Astrocyte (in vitro differentiated cells and primary cell): ENCODE data around the gene DET1.

Experiments used
- EZH2 ChIP-seq: IDR thresholded peaks from 2 replicates; pipeline ENCODE4 v1.6.1; 2012; ENCODE audit warnings: mild to moderate bottlenecking, low read length, inconsistent platforms; ENCODE audit not compliant: insufficient read depth
- TF ChIP-seq, protein P1 (sequence below): IDR thresholded peaks from 2 replicates; pipeline ENCODE4 v1.5.1; 2011; ENCODE audit warnings: low read depth, mild to moderate bottlenecking, inconsistent platforms, low read length, moderate library complexity; ENCODE audit not compliant: insufficient read depth

DNA sequence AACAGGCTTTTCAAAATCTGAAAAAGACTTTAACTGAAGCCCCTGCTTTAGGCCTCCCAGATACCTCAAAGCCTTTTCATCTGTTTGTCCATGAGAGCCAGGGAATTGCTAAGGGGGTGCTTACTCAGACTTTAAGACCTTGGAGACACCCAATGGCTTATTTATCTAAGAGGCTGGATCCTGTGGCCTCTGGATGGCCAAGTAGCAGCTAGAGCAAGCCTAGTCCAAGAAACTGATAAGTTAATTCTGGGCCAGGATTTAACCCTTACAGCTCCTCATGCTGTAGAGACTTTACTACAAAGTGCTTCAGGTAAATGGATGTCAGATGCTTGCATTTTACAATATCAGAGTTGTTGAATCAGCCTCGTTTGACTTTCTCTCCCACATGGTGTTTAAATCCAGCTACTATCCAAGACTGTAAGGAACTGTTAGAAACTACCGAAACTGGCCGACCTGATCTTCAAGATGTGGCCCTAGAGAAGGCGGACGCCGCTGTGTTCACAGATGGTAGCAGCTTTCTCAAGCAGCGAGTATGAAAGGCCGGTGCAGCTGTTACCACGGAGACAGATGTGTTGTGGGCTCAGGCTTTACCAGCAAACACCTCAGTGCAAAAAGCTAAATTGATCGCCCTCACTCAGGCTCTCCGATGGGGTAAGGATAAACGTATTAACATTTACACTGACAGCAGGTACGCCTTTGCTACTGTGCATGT, 3.3 kb downstream of the DET1 start:
- TF ChIP-seq, protein P1, sequence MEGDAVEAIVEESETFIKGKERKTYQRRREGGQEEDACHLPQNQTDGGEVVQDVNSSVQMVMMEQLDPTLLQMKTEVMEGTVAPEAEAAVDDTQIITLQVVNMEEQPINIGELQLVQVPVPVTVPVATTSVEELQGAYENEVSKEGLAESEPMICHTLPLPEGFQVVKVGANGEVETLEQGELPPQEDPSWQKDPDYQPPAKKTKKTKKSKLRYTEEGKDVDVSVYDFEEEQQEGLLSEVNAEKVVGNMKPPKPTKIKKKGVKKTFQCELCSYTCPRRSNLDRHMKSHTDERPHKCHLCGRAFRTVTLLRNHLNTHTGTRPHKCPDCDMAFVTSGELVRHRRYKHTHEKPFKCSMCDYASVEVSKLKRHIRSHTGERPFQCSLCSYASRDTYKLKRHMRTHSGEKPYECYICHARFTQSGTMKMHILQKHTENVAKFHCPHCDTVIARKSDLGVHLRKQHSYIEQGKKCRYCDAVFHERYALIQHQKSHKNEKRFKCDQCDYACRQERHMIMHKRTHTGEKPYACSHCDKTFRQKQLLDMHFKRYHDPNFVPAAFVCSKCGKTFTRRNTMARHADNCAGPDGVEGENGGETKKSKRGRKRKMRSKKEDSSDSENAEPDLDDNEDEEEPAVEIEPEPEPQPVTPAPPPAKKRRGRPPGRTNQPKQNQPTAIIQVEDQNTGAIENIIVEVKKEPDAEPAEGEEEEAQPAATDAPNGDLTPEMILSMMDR, result no peak
- no peak for TF ChIP-seq EZH2
